OCI-LY3 (cell line): ENCODE data around the gene ST7.

Experiments
- H2AFZ ChIP-seq: fragments of 200-600, 300-600 bp; shearing (Covaris generic); 2 replicates; pipeline ENCODE4 v1.6.0; 2014; ENCODE audit warnings: antibody characterized with exemption, low read depth, low read length
- H3K27ac ChIP-seq: fragments of 200-600, 300-600 bp; sonication (generic); 2 replicates; pipeline ENCODE4 v1.5.1; 2014; ENCODE audit warnings: mild to moderate bottlenecking, low read length, moderate library complexity, mixed read lengths
- H3K27me3 ChIP-seq: fragments of 200-600, 300-600 bp; sonication (generic); 2 replicates; pipeline ENCODE4 v1.6.1; 2014; ENCODE audit warnings: low read depth, low read length, mixed read lengths
- H3K36me3 ChIP-seq: fragments of 200-600, 300-600 bp; sonication (generic); replicated peaks from 2 replicates; pipeline ENCODE3; 2014; ENCODE audit warnings: low read depth, low read length, mixed read lengths
- H3K4me1 ChIP-seq: fragments of 300-600, 200-600 bp; sonication (generic); 2 replicates; pipeline ENCODE4 v1.6.1; 2014; ENCODE audit warnings: low read length, mixed read lengths
- H3K4me2 ChIP-seq: fragments of 200-600, 300-600 bp; sonication (generic); 2 replicates; pipeline ENCODE4 v1.6.1; 2014; ENCODE audit warnings: low read length, mixed read lengths
- H3K4me3 ChIP-seq: fragments of 300-600, 200-600 bp; sonication (generic); 2 replicates; pipeline ENCODE4 v1.5.1; 2014; ENCODE audit warnings: antibody characterized with exemption, mild to moderate bottlenecking, low read length, moderate library complexity
- H3K79me2 ChIP-seq: fragments of 300-600, 200-600 bp; shearing (Covaris generic); 2 replicates; pipeline ENCODE4 v1.6.1; 2014; ENCODE audit warnings: mild to moderate bottlenecking, low read length, mixed read lengths
- H3K9ac ChIP-seq: fragments of 300-600, 200-600 bp; shearing (Covaris generic); 2 replicates; pipeline ENCODE4 v1.6.0; 2014; ENCODE audit warnings: mild to moderate bottlenecking, low read length, moderate library complexity
- H3K9me3 ChIP-seq: fragments of 200-600, 300-600 bp; shearing (Covaris generic); 2 replicates; pipeline ENCODE4 v1.6.1; 2014; ENCODE audit warnings: low read length, mixed read lengths; ENCODE audit not compliant: insufficient read depth
- H4K20me1 ChIP-seq: fragments of 200-600, 300-600 bp; sonication (generic); 2 replicates; pipeline ENCODE4 v1.6.1; 2016; ENCODE audit warnings: low read length, mixed read lengths; ENCODE audit not compliant: insufficient read depth
- EZH2phosphoT487 ChIP-seq: fragments of 200-600 bp; shearing (Covaris generic); IDR thresholded peaks from 2 replicates; pipeline ENCODE4 v1.6.1; 2018; ENCODE audit warnings: antibody characterized with exemption, mixed run types, low read depth
- TF ChIP-seq, protein P1 (sequence below): fragments of 200-600, 300-600 bp; sonication (generic); IDR thresholded peaks from 2 replicates; pipeline ENCODE4 v1.5.1; 2014; ENCODE audit warnings: antibody characterized with exemption, low read length, low read depth

Gene ST7

DNA sequence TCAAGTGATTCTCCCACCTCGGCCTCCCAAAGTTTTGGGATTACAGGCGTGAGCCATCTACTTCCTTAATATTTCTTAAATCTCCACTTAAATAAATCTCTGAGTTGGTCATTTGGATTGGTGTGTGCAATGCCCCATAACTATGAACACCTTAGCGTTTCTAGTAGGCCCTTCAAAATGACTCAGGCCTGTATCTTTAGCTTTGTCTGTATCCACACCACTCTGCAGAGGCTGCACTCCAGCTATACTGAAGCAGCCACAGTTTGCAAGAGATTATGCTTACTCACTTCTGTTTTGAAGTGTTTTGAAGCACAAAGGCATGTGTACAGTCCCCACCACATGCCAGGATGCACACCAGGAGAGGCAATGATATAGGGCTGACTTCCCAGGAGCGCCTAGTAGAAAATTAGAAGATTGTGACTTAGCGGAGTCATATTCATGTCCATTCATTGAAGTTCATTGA is 2.4 kb upstream of the ST7 start:
- H3K27me3 ChIP-seq, result 0 out of 2 replicates have a peak, but pooled peaks cover 4% of the 10 kb centered on the region
- H3K4me2 ChIP-seq, result no peak overlapping the region
- no peak overlapping the region for H3K9ac ChIP-seq
- no peaks in the 10 kb centered on the region for H3K36me3 ChIP-seq
- H3K27ac ChIP-seq, result no peak overlapping the region
- TF ChIP-seq, protein P1, sequence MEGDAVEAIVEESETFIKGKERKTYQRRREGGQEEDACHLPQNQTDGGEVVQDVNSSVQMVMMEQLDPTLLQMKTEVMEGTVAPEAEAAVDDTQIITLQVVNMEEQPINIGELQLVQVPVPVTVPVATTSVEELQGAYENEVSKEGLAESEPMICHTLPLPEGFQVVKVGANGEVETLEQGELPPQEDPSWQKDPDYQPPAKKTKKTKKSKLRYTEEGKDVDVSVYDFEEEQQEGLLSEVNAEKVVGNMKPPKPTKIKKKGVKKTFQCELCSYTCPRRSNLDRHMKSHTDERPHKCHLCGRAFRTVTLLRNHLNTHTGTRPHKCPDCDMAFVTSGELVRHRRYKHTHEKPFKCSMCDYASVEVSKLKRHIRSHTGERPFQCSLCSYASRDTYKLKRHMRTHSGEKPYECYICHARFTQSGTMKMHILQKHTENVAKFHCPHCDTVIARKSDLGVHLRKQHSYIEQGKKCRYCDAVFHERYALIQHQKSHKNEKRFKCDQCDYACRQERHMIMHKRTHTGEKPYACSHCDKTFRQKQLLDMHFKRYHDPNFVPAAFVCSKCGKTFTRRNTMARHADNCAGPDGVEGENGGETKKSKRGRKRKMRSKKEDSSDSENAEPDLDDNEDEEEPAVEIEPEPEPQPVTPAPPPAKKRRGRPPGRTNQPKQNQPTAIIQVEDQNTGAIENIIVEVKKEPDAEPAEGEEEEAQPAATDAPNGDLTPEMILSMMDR, result no peak
- no peak for TF ChIP-seq EZH2phosphoT487
- no peak overlapping the region for H3K4me3 ChIP-seq
- H2AFZ ChIP-seq, result no peak overlapping the region
- no peaks in the 10 kb centered on the region for H3K9me3 ChIP-seq
- peaks cover 17% of the 10 kb centered on the region for H3K4me1 ChIP-seq
- H3K79me2 ChIP-seq, result peaks cover 20% of the 10 kb centered on the region
- H4K20me1 ChIP-seq, result no peaks in the 10 kb centered on the region

DNA sequence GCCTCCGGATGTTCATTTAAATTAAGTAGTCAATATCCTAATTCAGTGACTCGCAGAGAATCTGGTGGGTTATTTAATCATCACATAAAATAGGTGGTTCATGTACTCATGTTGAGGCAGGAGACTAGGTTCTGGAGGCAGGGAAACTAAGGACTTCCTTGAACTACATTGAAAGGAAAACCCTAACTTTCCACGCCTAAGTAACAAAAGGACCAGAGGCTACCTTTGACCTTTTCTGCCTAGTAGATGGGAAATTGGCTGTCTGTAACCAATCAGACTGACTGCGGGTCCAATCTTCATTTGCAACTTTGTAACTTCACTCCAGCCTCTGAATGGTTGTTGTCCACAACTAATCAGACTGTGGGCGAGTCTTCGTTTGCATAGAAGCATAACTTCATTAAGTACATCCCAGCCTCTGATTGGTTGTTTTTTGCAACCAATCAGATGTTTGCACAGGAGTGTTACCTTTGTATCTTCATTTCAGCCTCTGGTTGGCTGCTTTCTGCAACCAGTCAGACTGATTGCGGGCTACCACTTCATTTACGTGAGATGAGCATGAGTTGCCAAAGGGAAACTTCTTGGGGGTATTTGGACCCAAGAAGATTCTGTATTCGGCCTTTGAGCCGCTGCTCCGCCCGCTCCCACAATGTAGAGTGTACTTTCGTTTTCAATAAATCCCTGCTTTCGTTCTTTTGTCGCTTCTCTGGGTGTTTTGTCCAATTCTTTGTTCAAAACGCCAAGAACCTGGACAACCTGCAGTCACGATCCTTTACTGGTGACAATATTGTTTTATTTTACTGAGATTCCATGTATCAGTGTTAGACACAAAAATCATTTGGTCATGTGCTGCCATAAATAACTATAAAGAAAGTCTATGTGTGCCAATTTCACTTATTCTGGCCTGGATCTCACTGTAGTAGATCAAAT is 1.7 kb upstream of the ST7 start:
- Histone ChIP-seq H3K27me3 (0 out of 2 replicates have a peak, but pooled peaks cover 4% of the 10 kb centered on the region), H3K36me3 (peaks cover under 1% of the 10 kb centered on the region), H3K4me3 (no peak overlapping the region), H3K27ac (no peak overlapping the region), H3K79me2 (peaks cover 27% of the 10 kb centered on the region), H3K9me3 (no peaks in the 10 kb centered on the region), H3K4me2 (no peak overlapping the region), H3K4me1 (peaks cover 24% of the 10 kb centered on the region), H2AFZ (no peak overlapping the region), H3K9ac (no peak overlapping the region), H4K20me1 (no peaks in the 10 kb centered on the region)
- TF ChIP-seq, protein P1, result no peak
- no peak for TF ChIP-seq EZH2phosphoT487

DNA sequence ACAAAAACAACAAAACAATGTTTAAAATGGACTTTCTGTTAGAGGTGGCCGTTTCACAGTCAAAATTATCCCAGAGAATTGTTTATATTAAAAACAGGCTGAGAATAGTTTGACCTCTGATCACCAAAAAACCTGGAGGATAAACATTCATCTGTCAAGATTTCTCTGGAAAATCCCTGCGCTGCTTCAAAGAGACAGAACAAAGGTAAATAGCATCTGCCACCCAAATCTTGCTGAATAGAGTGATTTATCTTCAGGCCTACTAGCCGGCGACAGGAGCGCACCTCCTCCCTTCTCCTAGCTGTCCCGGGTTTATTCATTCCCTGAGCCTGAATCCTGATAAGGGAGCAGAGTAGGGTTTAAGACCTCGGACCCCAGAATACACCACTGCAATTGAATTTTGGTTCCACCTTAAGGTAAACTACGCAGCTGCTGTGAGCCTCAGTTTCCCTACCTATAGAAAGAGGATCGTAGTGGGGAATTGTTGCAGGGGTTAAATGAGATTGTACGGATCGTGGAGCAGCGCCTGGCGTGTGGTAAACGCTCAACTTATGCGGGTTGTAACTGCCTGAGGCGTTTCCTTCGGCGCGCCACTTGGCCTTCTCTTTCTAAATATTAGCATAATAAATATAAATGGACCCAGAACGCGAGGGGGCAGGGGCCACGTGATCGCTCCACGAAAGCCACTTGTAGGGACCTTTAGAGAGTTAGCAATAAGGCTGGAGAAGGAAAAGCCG is 498 bp upstream of the ST7 start:
- H4K20me1 ChIP-seq, result no peaks in the 10 kb centered on the region
- peaks cover 10% of the 10 kb centered on the region for H3K36me3 ChIP-seq
- no peaks in the 10 kb centered on the region for H3K9me3 ChIP-seq
- H3K4me1 ChIP-seq, result peaks cover 36% of the 10 kb centered on the region
- H3K4me2 ChIP-seq, result peak overlapping the region; percentile 91
- no peaks in the 10 kb centered on the region for H3K27me3 ChIP-seq
- peak overlapping the region; percentile 84 for H3K4me3 ChIP-seq
- TF ChIP-seq EZH2phosphoT487, result no peak
- TF ChIP-seq, protein P1, result no peak
- H3K79me2 ChIP-seq, result peaks cover 39% of the 10 kb centered on the region
- H3K27ac ChIP-seq, result peak overlapping the region; percentile 98
- peak overlapping the region; percentile 83 for H2AFZ ChIP-seq
- H3K9ac ChIP-seq, result peak overlapping the region; percentile 93
